Natural killer cell (primary cell): ENCODE measurements around the gene HMX1. TPM values are rescaled to one million over a fixed set of nuclear protein-coding genes. Genes with fewer than 3 reads are reported as not detected.

Experiments used
- ATAC-seq, 3 donors: fragments of 150-1000 bp in 2 of 3; fragments of 200-7000 bp in 1 of 3; cut with Tn5 transposase; 1 replicate in 1 of 3; 2 replicates in 2 of 3; pipeline ENCODE4 v1.10.0; 2021; ENCODE audit warnings: mild to moderate bottlenecking in 2 of 3, moderate library complexity in 2 of 3
- DNase-seq, 2 donors: peaks; one replicate each; pipeline versions ENCODE4 v3.0.0 to v3.0.0-alpha.2; 2013 to 2021; ENCODE audit warnings: mixed read lengths in 1 of 2
- H3K27ac ChIP-seq: one replicate; pipeline ENCODE4 v1.5.1; 2013; ENCODE audit warnings: mild to moderate bottlenecking, low read length
- H3K27me3 ChIP-seq: one replicate; pipeline ENCODE4 v1.6.1; 2013; ENCODE audit warnings: low read length; ENCODE audit not compliant: control insufficient read depth, insufficient read depth
- H3K36me3 ChIP-seq: one replicate; pipeline ENCODE4 v1.6.1; 2013; ENCODE audit warnings: low read length; ENCODE audit not compliant: control insufficient read depth, insufficient read depth
- H3K4me1 ChIP-seq: one replicate; pipeline ENCODE4 v1.6.1; 2013; ENCODE audit warnings: low read length; ENCODE audit not compliant: control insufficient read depth, insufficient read depth
- H3K4me3 ChIP-seq: one replicate; pipeline ENCODE4 v1.5.1; 2013; ENCODE audit warnings: low read length
- H3K9me3 ChIP-seq: one replicate; pipeline ENCODE4 v1.6.1; 2013; ENCODE audit warnings: low read length; ENCODE audit not compliant: control insufficient read depth, insufficient read depth
- H3K27ac Mint-ChIP-seq, 2 donors: one replicate each; pipeline ENCODE4 v1.8.0; 2022; ENCODE audit warnings: mild to moderate bottlenecking in 2 of 2, mixed read lengths in 2 of 2, moderate library complexity in 1 of 2
- H3K27me3 Mint-ChIP-seq, 2 donors: one replicate each; pipeline ENCODE4 v1.8.0; 2022; ENCODE audit warnings: low read depth in 2 of 2, mixed read lengths in 2 of 2
- H3K36me3 Mint-ChIP-seq: one replicate; pipeline ENCODE4 v1.8.0; 2022; ENCODE audit warnings: mixed read lengths
- H3K4me1 Mint-ChIP-seq, 2 donors: one replicate each; pipeline ENCODE4 v1.8.0; 2022; ENCODE audit warnings: mixed read lengths in 2 of 2
- H3K4me3 Mint-ChIP-seq: one replicate; pipeline ENCODE4 v1.8.0; 2022; ENCODE audit warnings: mild to moderate bottlenecking, moderate library complexity, mixed read lengths
- H3K9me3 Mint-ChIP-seq, 2 donors: one replicate each; pipeline ENCODE4 v1.8.0; 2022; ENCODE audit warnings: mixed read lengths in 2 of 2
- CTCF ChIP-seq: fragments of 200-600 bp; IDR thresholded peaks from one replicate; pipeline ENCODE4 v1.8.0; 2022; ENCODE audit warnings: antibody characterized with exemption
- WGBS: methylation state at CpG from one replicate; pipeline ENCODE4 v1.1.7; 2013; ENCODE audit warnings: missing lambda C conversion rate; ENCODE audit not compliant: insufficient coverage; 5-methylcytosine and 5-hydroxymethylcytosine counted together
- intact Hi-C: fragments of 100-400 bp; cut with micrococcal nuclease; formaldehyde crosslinking; loops from one replicate; pipeline ENCODE4 v1.14.2; 2022
- total RNA-seq, 4 donors: library from RNA; stranded (reverse); fragments of 120-200 nt in 1 of 4; gene quantifications; one replicate each; pipeline versions ENCODE4 v1.2.3 to v1.2.4, GENCODE V29; 2013 to 2022

The HMX1 gene
- total RNA-seq, 3 donors from 2014 or later (not counting 1 experiment from before 2014, with no cell fraction given) = not detected

GRCh38 chr4:8907596-8908205 is 36.1 kb upstream of the HMX1 start:
- Histone ChIP-seq H3K27me3 (no peaks in the 10 kb centered on the region), H3K4me1 (no peaks in the 10 kb centered on the region), H3K9me3 (no peaks in the 10 kb centered on the region), H3K27ac (no peak overlapping the region), H3K4me3 (no peak overlapping the region), H3K36me3 (no peaks in the 10 kb centered on the region)
- Mint-ChIP-seq H3K4me3 (no peak overlapping the region), H3K27ac (no peak overlapping the region), H3K36me3 (no peaks in the 10 kb centered on the region), H3K9me3 (no peaks in the 10 kb centered on the region), H3K4me1 (no peaks in the 10 kb centered on the region), H3K27me3 (peaks cover 0 to 2% of the 10 kb centered on the region in 2 donors)
- ATAC-seq (no peak), DNase-seq (no peak)
- intact Hi-C loops = no loop called here
- TF ChIP-seq CTCF = no peak
- WGBS = 83% methylated on average over 14 of the region's 14 CpGs

- Histone ChIP-seq H3K9me3 (no peaks in the 10 kb centered on the region), H3K27ac (no peak overlapping the region), H3K27me3 (no peaks in the 10 kb centered on the region), H3K4me1 (no peaks in the 10 kb centered on the region), H3K36me3 (no peaks in the 10 kb centered on the region), H3K4me3 (no peak overlapping the region)
- WGBS = 83% methylated on average over 22 of the region's 22 CpGs
- no peak for ATAC-seq
- Mint-ChIP-seq H3K9me3 (no peaks in the 10 kb centered on the region), H3K4me3 (no peak overlapping the region), H3K36me3 (no peaks in the 10 kb centered on the region), H3K4me1 (no peaks in the 10 kb centered on the region), H3K27me3 (peaks cover under 1 to 2% of the 10 kb centered on the region in 2 donors), H3K27ac (no peak overlapping the region)
- intact Hi-C loops = no loop called here
- TF ChIP-seq CTCF = no peak
- no peak for DNase-seq
Measured at GRCh38 chr4:8906991-8907595, 35.5 kb upstream of the HMX1 start.

GRCh38 chr4:8906668-8906970 is 35.0 kb upstream of the HMX1 start:
- Histone ChIP-seq H3K4me3 (no peak overlapping the region), H3K4me1 (no peaks in the 10 kb centered on the region), H3K27ac (no peak overlapping the region), H3K36me3 (no peaks in the 10 kb centered on the region), H3K9me3 (no peaks in the 10 kb centered on the region), H3K27me3 (no peaks in the 10 kb centered on the region)
- Mint-ChIP-seq H3K27me3 (peaks cover 2 to 5% of the 10 kb centered on the region in 2 donors), H3K9me3 (no peaks in the 10 kb centered on the region), H3K36me3 (no peaks in the 10 kb centered on the region), H3K4me3 (no peak overlapping the region), H3K27ac (no peak overlapping the region), H3K4me1 (no peaks in the 10 kb centered on the region)
- WGBS = 76% methylated on average over 8 of the region's 8 CpGs
- DNase-seq = no peak
- no peak for TF ChIP-seq CTCF
- no peak for ATAC-seq
- intact Hi-C loops = no loop called here
